Naive thymus-derived CD4-positive, alpha-beta T cell (primary cell): ENCODE data around the gene KLHDC7B. TPM values are rescaled to one million over a fixed set of nuclear protein-coding genes. Genes with fewer than 3 reads are reported as not detected.

ENCODE experiments used
- ATAC-seq: fragments of 150-1000 bp; cut with Tn5 transposase; 2 replicates; pipeline ENCODE4 v1.10.0; 2021; ENCODE audit warnings: mild to moderate bottlenecking, moderate library complexity
- CTCF ChIA-PET: fragments of 350-600 bp; sonication (Branson Sonifier 250); formaldehyde crosslinking; loops from one replicate; lab custom pipeline; 2021; ENCODE audit warnings: antibody characterized with exemption; lab: Charles Lee
- POLR2A ChIA-PET: fragments of 350-600 bp; sonication (Branson Sonifier 250); formaldehyde crosslinking; loops from one replicate; lab custom pipeline; 2021; ENCODE audit warnings: antibody characterized with exemption, inconsistent platforms; lab: Charles Lee
- DNase-seq, 9 donors: peaks; one replicate each; pipeline versions ENCODE4 v3.0.0 to v3.0.0-alpha.2; 2020 to 2022; ENCODE audit warnings: mixed read lengths in 1 of 9
- H3K27ac ChIP-seq: one replicate; pipeline ENCODE4 v1.7.0; 2013; ENCODE audit warnings: mild to moderate bottlenecking, low read depth, low read length, moderate library complexity
- H3K27me3 ChIP-seq, 2 donors: one replicate each; pipeline ENCODE4 v1.7.0; 2013; ENCODE audit warnings: low read length in 2 of 2, mild to moderate bottlenecking in 2 of 2, moderate library complexity in 2 of 2; ENCODE audit not compliant: control insufficient read depth in 2 of 2, insufficient read depth in 2 of 2
- H3K36me3 ChIP-seq, 3 experiments: 1 replicate in 2 of 3; 2 replicates in 1 of 3; pipeline ENCODE4 v1.7.0; 2013; ENCODE audit warnings: low read length in 3 of 3, mild to moderate bottlenecking in 3 of 3, moderate library complexity in 1 of 3; ENCODE audit not compliant: insufficient read depth in 3 of 3, control insufficient read depth in 2 of 3
- H3K4me1 ChIP-seq, 2 donors: one replicate each; pipeline ENCODE4 v1.7.0; 2013; ENCODE audit warnings: low read length in 2 of 2, mild to moderate bottlenecking in 2 of 2, moderate library complexity in 1 of 2; ENCODE audit not compliant: control insufficient read depth in 2 of 2, insufficient read depth in 2 of 2
- H3K4me3 ChIP-seq: 2 replicates; pipeline ENCODE4 v1.7.0; 2013; ENCODE audit warnings: mild to moderate bottlenecking, low read length
- H3K9me3 ChIP-seq, 3 experiments: 1 replicate in 2 of 3; 2 replicates in 1 of 3; pipeline ENCODE4 v1.7.0; 2013; ENCODE audit warnings: low read length in 3 of 3; ENCODE audit not compliant: control insufficient read depth in 2 of 3
- H3K27ac Mint-ChIP-seq, 9 donors: one replicate each; pipeline ENCODE4 v1.8.0; 2020 to 2022; ENCODE audit warnings: mixed read lengths in 9 of 9, mild to moderate bottlenecking in 8 of 9, moderate library complexity in 5 of 9, inconsistent platforms in 2 of 9
- H3K27me3 Mint-ChIP-seq, 5 donors: one replicate each; pipeline ENCODE4 v1.8.0; 2021 to 2022; ENCODE audit warnings: mixed read lengths in 5 of 5, mild to moderate bottlenecking in 1 of 5
- H3K36me3 Mint-ChIP-seq, 5 donors: one replicate each; pipeline ENCODE4 v1.8.0; 2020 to 2022; ENCODE audit warnings: mixed read lengths in 5 of 5, mild to moderate bottlenecking in 3 of 5, inconsistent platforms in 1 of 5
- H3K4me1 Mint-ChIP-seq, 7 donors: one replicate each; pipeline ENCODE4 v1.8.0; 2020 to 2022; ENCODE audit warnings: mixed read lengths in 7 of 7, mild to moderate bottlenecking in 3 of 7, inconsistent platforms in 1 of 7
- H3K4me3 Mint-ChIP-seq, 10 donors: one replicate each; pipeline ENCODE4 v1.8.0; 2020 to 2022; ENCODE audit warnings: mild to moderate bottlenecking in 10 of 10, mixed read lengths in 10 of 10, moderate library complexity in 6 of 10, inconsistent platforms in 2 of 10
- H3K9me3 Mint-ChIP-seq, 11 donors: one replicate each; pipeline ENCODE4 v1.8.0; 2020 to 2022; ENCODE audit warnings: mixed read lengths in 11 of 11, mild to moderate bottlenecking in 4 of 11, inconsistent platforms in 1 of 11, moderate library complexity in 1 of 11
- intact Hi-C, 2 donors: fragments of 100-400 bp; cut with micrococcal nuclease; formaldehyde crosslinking; loops; one replicate each; pipeline ENCODE4 v1.15.1; 2023
- polyA plus RNA-seq, 2 donors: library from polyadenylated mRNA; unstranded; fragments of 300-500 nt; fragmentation: Illumina TruSeq; gene quantifications; one replicate each; pipeline ENCODE4 v1.2.3, GENCODE V29; 2021
- total RNA-seq, 6 experiments: library from RNA in 5 of 6; stranded (reverse) in 5 of 6; gene quantifications; 1 replicate in 5 of 6; 2 replicates in 1 of 6; pipeline ENCODE4 v1.2.3 and lab custom pipeline; 2021 to 2026

The KLHDC7B gene
- total and polyA plus RNA-seq, 7 experiments from 2014 or later: 4.4 to 17.2 (median 7.8) TPM

DNA sequence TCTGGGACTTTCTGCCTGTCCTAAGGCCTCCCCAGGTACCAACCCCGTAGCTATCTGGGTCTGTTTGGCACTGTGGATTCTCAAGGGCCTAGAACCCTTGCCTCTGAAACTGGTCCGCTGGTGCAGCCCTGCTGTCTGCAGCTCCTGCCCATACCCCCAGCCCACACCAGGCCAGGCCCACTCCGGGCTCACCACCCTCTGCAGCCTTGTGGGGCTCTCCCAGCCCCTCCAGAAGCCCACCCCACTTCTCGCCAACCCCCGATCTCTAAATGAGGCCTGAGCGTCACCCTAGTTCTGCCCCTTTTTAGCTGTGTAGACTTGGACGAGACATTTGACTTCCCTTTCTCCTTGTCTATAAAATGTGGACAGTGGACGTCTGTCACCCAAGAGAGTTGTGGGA, 4.7 kb downstream of the KLHDC7B start:
- Mint-ChIP-seq H3K36me3 (peaks cover 0 to 10% (median 0%) of the 10 kb centered on the region in 5 donors), H3K27ac (peak overlapping the region; percentile 8 to 89 (median 80)), H3K9me3 (peaks cover 0 to 2% (median 0%) of the 10 kb centered on the region in 11 donors), H3K4me1 (peaks cover 20 to 30% (median 25%) of the 10 kb centered on the region in 7 donors), H3K4me3 (peak overlapping the region; percentile 69 to 88 (median 82)), H3K27me3 (peaks cover 0 to 3% (median 0%) of the 10 kb centered on the region in 5 donors)
- ATAC-seq: no peak
- CTCF ChIA-PET: interaction anchor here (0.7 to 4.3 kb wide), 4 partner anchors 15 to 71 kb away, joined by 3 to 31 read pairs (median 3); partner anchors contain the start of gene SCO2
- Histone ChIP-seq H3K36me3 (no peaks in the 10 kb centered on the region), H3K4me1 (peaks cover 18 to 30% of the 10 kb centered on the region in 2 donors), H3K4me3 (no peak overlapping the region), H3K9me3 (no peaks in the 10 kb centered on the region), H3K27me3 (no peaks in the 10 kb centered on the region), H3K27ac (no peak overlapping the region)
- DNase-seq: no peak
- POLR2A ChIA-PET: interaction anchor here (0.7 to 6.3 kb wide), 9 partner anchors 9 to 70 kb away, joined by 3 to 77 read pairs (median 4); partner anchors contain the start of genes SCO2, SYCE3 and TYMP
- intact Hi-C loops: no loop called here

GRCh38 chr22:50551160-50551752, 5.6 kb downstream of the KLHDC7B start:
- Mint-ChIP-seq H3K27ac (peak overlapping the region in 6 of 9 donors; percentile 25 to 87 (median 70)), H3K27me3 (peaks cover 0 to 5% (median 0%) of the 10 kb centered on the region in 5 donors), H3K9me3 (peaks cover 0 to 2% (median 0%) of the 10 kb centered on the region in 11 donors), H3K4me3 (peak overlapping the region in 8 of 10 donors; percentile 32 to 88 (median 50)), H3K36me3 (peaks cover 0 to 10% (median 0%) of the 10 kb centered on the region in 5 donors), H3K4me1 (peaks cover 16 to 22% (median 17%) of the 10 kb centered on the region in 7 donors)
- Histone ChIP-seq H3K27ac (no peak overlapping the region), H3K4me3 (no peak overlapping the region), H3K9me3 (no peaks in the 10 kb centered on the region), H3K36me3 (no peaks in the 10 kb centered on the region), H3K27me3 (no peaks in the 10 kb centered on the region), H3K4me1 (peaks cover 14 to 22% of the 10 kb centered on the region in 2 donors)
- no peak for DNase-seq
- no peak for ATAC-seq
- ChIA-PET POLR2A (interaction anchor here (0.6 to 6.3 kb wide), 7 partner anchors 8 to 40 kb away, joined by 3 to 77 read pairs (median 5); partner anchors contain the start of genes SCO2, SYCE3 and TYMP), CTCF (interaction anchor here (0.7 to 4.3 kb wide), 5 partner anchors 9 to 70 kb away, joined by 3 to 31 read pairs (median 3); partner anchors contain the start of gene SCO2)
- intact Hi-C loops: no loop called here

DNA sequence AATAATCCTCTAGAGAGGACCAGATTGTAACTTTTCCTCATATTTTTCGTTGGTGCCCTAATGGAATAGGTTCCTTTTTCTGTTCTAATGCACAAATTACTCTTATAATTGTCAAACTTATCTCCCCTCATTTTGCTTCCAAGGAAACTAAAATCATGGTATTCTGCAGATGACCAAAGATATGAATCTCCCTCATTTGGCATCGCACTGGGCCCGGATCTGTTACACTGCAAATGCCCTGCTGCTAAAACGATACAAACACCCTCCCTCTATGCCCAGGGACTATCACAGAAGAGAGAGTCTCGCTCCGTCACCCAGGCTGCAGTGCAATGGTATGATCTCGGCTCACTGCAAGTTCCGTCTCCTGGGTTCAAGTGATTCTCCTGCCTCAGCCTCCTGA, 7.6 kb downstream of the KLHDC7B start:
- Histone ChIP-seq H3K4me1 (peaks cover 14 to 17% of the 10 kb centered on the region in 2 donors), H3K36me3 (no peaks in the 10 kb centered on the region), H3K4me3 (no peak overlapping the region), H3K27me3 (no peaks in the 10 kb centered on the region), H3K27ac (no peak overlapping the region), H3K9me3 (no peaks in the 10 kb centered on the region)
- peaks cover 12 to 22% (median 16%) of the 10 kb centered on the region in 7 donors for H3K4me1 Mint-ChIP-seq
- CTCF ChIA-PET: interaction anchor here (1.4 kb wide), 1 partner anchor 28 kb away, joined by 5 read pairs; the partner anchor contains the start of gene SCO2
- H3K27ac Mint-ChIP-seq: no peak overlapping the region
- peaks cover 0 to 2% (median 0%) of the 10 kb centered on the region in 11 donors for H3K9me3 Mint-ChIP-seq
- no peak overlapping the region for H3K4me3 Mint-ChIP-seq
- peaks cover 0 to 5% (median 0%) of the 10 kb centered on the region in 5 donors for H3K27me3 Mint-ChIP-seq
- ATAC-seq: no peak
- POLR2A ChIA-PET: interaction anchor here (3.9 to 6.3 kb wide), 2 partner anchors 13 to 26 kb away, joined by 20 to 77 read pairs; partner anchors contain the start of genes SCO2 and TYMP
- intact Hi-C loops: no loop called here
- no peak for DNase-seq
- peaks cover 0 to 10% (median 0%) of the 10 kb centered on the region in 5 donors for H3K36me3 Mint-ChIP-seq

GRCh38 chr22:50556703-50557102, 11.0 kb downstream of the KLHDC7B start:
- ChIA-PET POLR2A (interaction anchor here (0.6 kb wide), 1 partner anchor 66 kb away, joined by 4 read pairs; no protein-coding TSS in a partner anchor), CTCF (interaction anchor here (0.7 to 1.3 kb wide), 3 partner anchors 14 to 42 kb away, joined by 3 to 6 read pairs (median 4); no protein-coding TSS in a partner anchor)
- H3K36me3 ChIP-seq: no peaks in the 10 kb centered on the region
- no peak for ATAC-seq
- no peak for DNase-seq
- intact Hi-C loops: no loop called here
- Mint-ChIP-seq H3K36me3 (peaks cover 0 to 2% (median 0%) of the 10 kb centered on the region in 5 donors), H3K4me3 (no peak overlapping the region), H3K27ac (no peak overlapping the region), H3K27me3 (peaks cover 0 to 8% (median 0%) of the 10 kb centered on the region in 5 donors), H3K4me1 (peaks cover 3 to 10% (median 5%) of the 10 kb centered on the region in 7 donors), H3K9me3 (peaks cover 0 to 3% (median 0%) of the 10 kb centered on the region in 11 donors)
- no peak overlapping the region for H3K4me3 ChIP-seq
- H3K4me1 ChIP-seq: no peaks in the 10 kb centered on the region
- no peak overlapping the region for H3K27ac ChIP-seq
- no peaks in the 10 kb centered on the region for H3K9me3 ChIP-seq
- no peaks in the 10 kb centered on the region for H3K27me3 ChIP-seq

DNA sequence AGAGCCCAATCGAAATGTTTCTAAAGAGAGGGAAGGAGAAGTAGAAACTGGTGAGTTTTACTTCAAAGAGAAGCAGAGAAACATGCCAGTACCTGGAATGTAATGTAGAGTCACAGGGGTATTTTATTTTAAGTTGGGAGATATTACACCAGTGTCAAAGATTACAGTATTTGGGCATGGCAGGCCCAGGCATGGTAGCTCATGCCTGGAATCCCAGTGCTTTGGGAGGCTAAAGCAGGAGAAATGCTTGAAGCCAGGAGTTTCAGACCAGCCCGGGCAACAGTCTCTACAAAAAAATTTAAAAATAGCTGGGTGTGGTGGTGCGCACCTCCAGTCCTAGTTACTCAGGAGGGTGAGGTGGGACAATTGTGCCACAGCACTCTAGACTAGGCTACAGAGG, 14.3 kb downstream of the KLHDC7B start:
- intact Hi-C loops: no loop called here
- Mint-ChIP-seq H3K27ac (no peak overlapping the region), H3K27me3 (peaks cover 0 to 19% (median 0%) of the 10 kb centered on the region in 5 donors), H3K4me1 (peaks cover 6 to 24% (median 13%) of the 10 kb centered on the region in 7 donors), H3K9me3 (peaks cover 0 to 3% (median 0%) of the 10 kb centered on the region in 11 donors), H3K4me3 (peak overlapping the region in 1 of 10 donors; percentile 55), H3K36me3 (no peaks in the 10 kb centered on the region)
- Histone ChIP-seq H3K9me3 (no peaks in the 10 kb centered on the region), H3K27ac (no peak overlapping the region), H3K4me1 (peaks cover 0 to 4% of the 10 kb centered on the region in 2 donors), H3K36me3 (no peaks in the 10 kb centered on the region), H3K27me3 (no peaks in the 10 kb centered on the region), H3K4me3 (no peak overlapping the region)
- CTCF ChIA-PET: interaction anchor here (0.7 to 2.1 kb wide), 2 partner anchors 9 to 12 kb away, joined by 3 to 7 read pairs; no protein-coding TSS in a partner anchor
- DNase-seq (no peak), ATAC-seq (no peak)
- POLR2A ChIA-PET: interaction anchor here (0.8 to 1.8 kb wide), 5 partner anchors 9 to 61 kb away, joined by 3 to 4 read pairs (median 4); partner anchors contain the start of genes KLHDC7B and TYMP
